SU-DHL-6 (cell line): ENCODE measurements around the gene GSDMA.

Source experiments
- H2AFZ ChIP-seq: fragments of 200-600 bp; sonication (generic); 2 replicates; pipeline ENCODE4 v1.6.1; 2014; ENCODE audit warnings: low read depth, mild to moderate bottlenecking, moderate library complexity, mixed read lengths, antibody characterized with exemption, low read length; ENCODE audit not compliant: severe bottlenecking
- H3F3A ChIP-seq: fragments of 200-600 bp; shearing (Covaris generic); 2 replicates; pipeline ENCODE4 v1.6.0; 2016; ENCODE audit warnings: antibody characterized with exemption, mild to moderate bottlenecking; ENCODE audit not compliant: insufficient read depth
- H3K27ac ChIP-seq: fragments of 200-600 bp; sonication (generic); 2 replicates; pipeline ENCODE4 v1.5.1; 2016; ENCODE audit warnings: low read depth, mild to moderate bottlenecking, low read length, moderate library complexity, mixed read lengths
- H3K27me3 ChIP-seq: fragments of 200-600 bp; sonication (generic), shearing (Covaris generic); 2 replicates; pipeline ENCODE4 v1.6.0; 2014; ENCODE audit warnings: mild to moderate bottlenecking, low read length
- H3K36me3 ChIP-seq: fragments of 200-600 bp; sonication (generic); 2 replicates; pipeline ENCODE4 v1.6.1; 2014; ENCODE audit warnings: mild to moderate bottlenecking, low read length, mixed read lengths
- H3K4me2 ChIP-seq: fragments of 300-600, 200-600 bp; shearing (Covaris generic), sonication (generic); 2 replicates; pipeline ENCODE4 v1.6.0; 2014; ENCODE audit warnings: low read length, low read depth, mild to moderate bottlenecking; ENCODE audit not compliant: poor library complexity, severe bottlenecking
- H3K4me3 ChIP-seq: fragments of 200-600 bp; sonication (generic); 2 replicates; pipeline ENCODE4 v1.5.1; 2014; ENCODE audit warnings: antibody characterized with exemption, low read length, mild to moderate bottlenecking, mixed read lengths; ENCODE audit not compliant: insufficient read depth, poor library complexity, severe bottlenecking
- H3K79me2 ChIP-seq: fragments of 200-600 bp; sonication (generic); 2 replicates; pipeline ENCODE4 v1.6.1; 2014; ENCODE audit warnings: mild to moderate bottlenecking, low read length, moderate library complexity; ENCODE audit not compliant: insufficient read depth
- H3K9ac ChIP-seq: fragments of 200-600 bp; sonication (generic); 2 replicates; pipeline ENCODE4 v1.7.0; 2014; ENCODE audit warnings: mild to moderate bottlenecking, low read length
- H3K9me2 ChIP-seq: fragments of 200-600 bp; sonication (generic); replicated peaks from 2 replicates; pipeline ENCODE4 v1.6.1; 2014; ENCODE audit warnings: low read length; ENCODE audit not compliant: insufficient read depth
- H3K9me3 ChIP-seq: fragments of 200-600 bp; sonication (generic); 2 replicates; pipeline ENCODE4 v1.6.1; 2014; ENCODE audit warnings: low read length, mixed read lengths; ENCODE audit not compliant: insufficient read depth
- H4K20me1 ChIP-seq: fragments of 200-600 bp; sonication (generic); 2 replicates; pipeline ENCODE4 v1.6.1; 2014; ENCODE audit warnings: low read depth, mild to moderate bottlenecking, antibody characterized with exemption, low read length, moderate library complexity, mixed read lengths
- CTCF ChIP-seq: fragments of 200-600 bp; sonication (generic); IDR thresholded peaks from one replicate; pipeline ENCODE4 v1.5.1; 2017; ENCODE audit warnings: antibody characterized with exemption, mild to moderate bottlenecking, low read length, moderate library complexity; ENCODE audit not compliant: insufficient read depth, poor library complexity, severe bottlenecking
- EZH2phosphoT487 ChIP-seq: fragments of 200-600 bp; sonication (generic), shearing (Covaris generic); conservative IDR thresholded peaks from 2 replicates; pipeline ENCODE4 v1.6.1; 2018; ENCODE audit warnings: mild to moderate bottlenecking, antibody characterized with exemption, low read length, moderate library complexity, mixed read lengths

Gene GSDMA

GRCh38 chr17:40020146-40020545 is 57.3 kb downstream of the GSDMA start:
- Histone ChIP-seq H4K20me1 (no peaks in the 10 kb centered on the region), H3K9me3 (no peaks in the 10 kb centered on the region), H3K27me3 (no peaks in the 10 kb centered on the region), H3K4me3 (no peak overlapping the region), H2AFZ (no peak overlapping the region), H3K36me3 (no peaks in the 10 kb centered on the region), H3F3A (no peaks in the 10 kb centered on the region), H3K27ac (no peak overlapping the region), H3K9me2 (no peaks in the 10 kb centered on the region), H3K4me2 (no peak overlapping the region), H3K9ac (no peak overlapping the region), H3K79me2 (no peaks in the 10 kb centered on the region)
- no peak for TF ChIP-seq EZH2phosphoT487
- TF ChIP-seq CTCF, result no peak

- Histone ChIP-seq H3K4me3 (no peak overlapping the region), H4K20me1 (no peaks in the 10 kb centered on the region), H3K27ac (no peak overlapping the region), H3F3A (no peaks in the 10 kb centered on the region), H3K27me3 (no peaks in the 10 kb centered on the region), H3K9ac (no peak overlapping the region), H2AFZ (no peak overlapping the region), H3K4me2 (no peak overlapping the region), H3K9me3 (no peaks in the 10 kb centered on the region), H3K79me2 (no peaks in the 10 kb centered on the region), H3K36me3 (no peaks in the 10 kb centered on the region), H3K9me2 (no peaks in the 10 kb centered on the region)
- TF ChIP-seq EZH2phosphoT487, result no peak
- no peak for TF ChIP-seq CTCF
Observed at GRCh38 chr17:40021451-40021971, 58.7 kb downstream of the GSDMA start.

DNA sequence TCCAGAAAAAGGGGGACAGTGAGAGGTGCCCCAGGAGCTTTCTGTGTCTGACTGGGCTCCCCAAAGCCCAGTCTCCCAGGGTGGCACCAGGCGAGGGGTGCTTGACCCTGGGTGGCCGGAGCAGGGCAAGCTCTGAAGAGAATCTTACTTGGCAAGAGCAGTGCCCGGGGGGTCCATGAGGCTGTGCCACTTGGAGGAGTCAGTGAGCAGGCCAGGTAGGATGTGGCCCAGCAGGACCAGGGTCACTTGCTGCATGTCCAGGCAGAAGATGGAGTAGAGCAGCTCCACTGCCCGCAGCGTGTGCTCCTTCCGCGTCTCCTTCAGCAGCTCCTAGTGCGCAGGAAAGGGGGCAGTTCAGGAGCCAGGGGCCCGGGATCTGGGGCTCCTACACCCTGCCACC is 59.7 kb downstream of the GSDMA start:
- Histone ChIP-seq H3K79me2 (no peaks in the 10 kb centered on the region), H3K9ac (no peak overlapping the region), H3K27ac (no peak overlapping the region), H3K4me3 (no peak overlapping the region), H3F3A (no peaks in the 10 kb centered on the region), H3K4me2 (no peak overlapping the region), H3K9me2 (no peaks in the 10 kb centered on the region), H3K36me3 (no peaks in the 10 kb centered on the region), H3K9me3 (no peaks in the 10 kb centered on the region), H2AFZ (no peak overlapping the region), H4K20me1 (no peaks in the 10 kb centered on the region), H3K27me3 (no peaks in the 10 kb centered on the region)
- TF ChIP-seq CTCF (no peak), EZH2phosphoT487 (no peak)
